Left ventricle myocardium inferior (tissue), 1 donor: ENCODE results near the gene MSX2. TPM values are rescaled to one million over a fixed set of nuclear protein-coding genes. Genes with fewer than 3 reads are reported as not detected.

Source experiments
- DNase-seq: peaks from one replicate; pipeline ENCODE4 v3.0.0-alpha.2; 2020
- H3K27ac ChIP-seq: fragments of 200-600 bp; replicated peaks from 2 replicates; pipeline ENCODE4 v1.8.0; 2021
- H3K27me3 ChIP-seq: fragments of 200-600 bp; 2 replicates; pipeline ENCODE4 v1.8.0; 2021; ENCODE audit warnings: low read depth
- H3K36me3 ChIP-seq: fragments of 200-600 bp; 2 replicates; pipeline ENCODE4 v1.8.0; 2021
- H3K4me1 ChIP-seq: fragments of 200-600 bp; 2 replicates; pipeline ENCODE4 v1.8.0; 2021
- H3K4me3 ChIP-seq: fragments of 200-600 bp; 2 replicates; pipeline ENCODE4 v1.8.0; 2021; ENCODE audit warnings: mild to moderate bottlenecking, moderate library complexity
- H3K9me3 ChIP-seq: fragments of 200-600 bp; replicated peaks from 2 replicates; pipeline ENCODE4 v1.8.0; 2021
- intact Hi-C: fragments of 100-400 bp; cut with micrococcal nuclease; formaldehyde crosslinking; loops from one replicate; pipeline ENCODE4 v1.11.0; 2022
- total RNA-seq: library from RNA; stranded (reverse); fragmentation: NEBNext Ultra II Directional; extraction: Animal tissue kit (Norgen Biotek cat#: 25700); gene quantifications from one replicate; pipeline ENCODE4 v1.2.1, GENCODE V29; 2021
- TF ChIP-seq, protein P1 (sequence below): fragments of 200-600 bp; IDR thresholded peaks from 2 replicates; pipeline ENCODE4 v1.8.0; 2021; ENCODE audit warnings: antibody characterized with exemption, mild to moderate bottlenecking, borderline replicate concordance
- donor health status: DM: no; HTN: yes; CAD: no; lungs with severe emphysema.

MSX2 gene
- total RNA-seq, 1 donor from 2014 or later = 2.3 TPM

DNA sequence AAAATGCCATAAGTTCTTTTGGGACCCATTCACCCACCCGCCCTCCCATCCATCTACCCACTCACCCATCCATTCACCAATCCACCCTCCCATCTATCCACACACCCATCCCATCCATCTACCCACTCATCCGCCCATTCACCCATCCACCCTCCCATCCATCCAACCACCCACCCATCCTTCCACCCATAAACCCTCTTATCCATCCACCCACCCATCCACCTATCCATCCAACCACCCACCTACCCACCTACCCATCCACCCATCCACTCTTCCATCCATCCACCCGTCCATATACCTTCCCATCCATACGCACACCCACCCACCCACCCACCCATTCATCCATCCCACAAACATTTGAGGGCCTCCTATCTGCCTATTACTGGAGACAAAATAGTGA, 43.3 kb downstream of the MSX2 start:
- TF ChIP-seq, protein P1, sequence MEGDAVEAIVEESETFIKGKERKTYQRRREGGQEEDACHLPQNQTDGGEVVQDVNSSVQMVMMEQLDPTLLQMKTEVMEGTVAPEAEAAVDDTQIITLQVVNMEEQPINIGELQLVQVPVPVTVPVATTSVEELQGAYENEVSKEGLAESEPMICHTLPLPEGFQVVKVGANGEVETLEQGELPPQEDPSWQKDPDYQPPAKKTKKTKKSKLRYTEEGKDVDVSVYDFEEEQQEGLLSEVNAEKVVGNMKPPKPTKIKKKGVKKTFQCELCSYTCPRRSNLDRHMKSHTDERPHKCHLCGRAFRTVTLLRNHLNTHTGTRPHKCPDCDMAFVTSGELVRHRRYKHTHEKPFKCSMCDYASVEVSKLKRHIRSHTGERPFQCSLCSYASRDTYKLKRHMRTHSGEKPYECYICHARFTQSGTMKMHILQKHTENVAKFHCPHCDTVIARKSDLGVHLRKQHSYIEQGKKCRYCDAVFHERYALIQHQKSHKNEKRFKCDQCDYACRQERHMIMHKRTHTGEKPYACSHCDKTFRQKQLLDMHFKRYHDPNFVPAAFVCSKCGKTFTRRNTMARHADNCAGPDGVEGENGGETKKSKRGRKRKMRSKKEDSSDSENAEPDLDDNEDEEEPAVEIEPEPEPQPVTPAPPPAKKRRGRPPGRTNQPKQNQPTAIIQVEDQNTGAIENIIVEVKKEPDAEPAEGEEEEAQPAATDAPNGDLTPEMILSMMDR = no peak

DNA sequence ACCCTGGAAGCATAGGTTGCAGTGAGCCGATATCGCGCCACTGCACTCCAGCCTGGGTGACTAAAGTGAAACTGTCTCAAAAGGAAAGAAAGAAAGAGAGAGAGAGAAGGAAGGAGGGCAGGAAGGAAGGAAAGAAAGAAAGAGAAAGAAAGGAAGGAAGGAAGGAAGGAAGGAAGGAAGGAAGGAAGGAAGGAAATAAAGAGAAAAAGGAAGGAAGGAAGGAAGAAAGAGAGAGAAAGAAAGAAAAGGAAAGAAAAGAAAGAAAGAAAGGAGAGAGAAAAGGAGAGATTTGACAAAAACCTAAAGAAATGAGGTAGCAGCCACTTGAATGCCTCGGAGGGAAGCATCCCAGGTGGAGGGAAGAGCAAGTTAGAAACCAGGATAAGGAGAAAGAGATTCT, 44.6 kb downstream of the MSX2 start:
- no peaks in the 10 kb centered on the region for H3K36me3 ChIP-seq
- no peak overlapping the region for H3K27ac ChIP-seq
- H3K4me3 ChIP-seq = no peak overlapping the region
- TF ChIP-seq, protein P1 = no peak
- intact Hi-C loops = no loop called here
- no peak for DNase-seq
- no peaks in the 10 kb centered on the region for H3K4me1 ChIP-seq
- peaks cover 56% of the 10 kb centered on the region for H3K27me3 ChIP-seq
- H3K9me3 ChIP-seq = peaks cover 6% of the 10 kb centered on the region

More for the DNA sequence above, 43.3 kb downstream of the MSX2 start:
- H3K27ac ChIP-seq = no peak overlapping the region
- no peaks in the 10 kb centered on the region for H3K4me1 ChIP-seq
- intact Hi-C loops = no loop called here
- peaks cover 6% of the 10 kb centered on the region for H3K9me3 ChIP-seq
- H3K36me3 ChIP-seq = no peaks in the 10 kb centered on the region
- no peak overlapping the region for H3K4me3 ChIP-seq
- H3K27me3 ChIP-seq = peaks cover 53% of the 10 kb centered on the region
- no peak for DNase-seq

DNA sequence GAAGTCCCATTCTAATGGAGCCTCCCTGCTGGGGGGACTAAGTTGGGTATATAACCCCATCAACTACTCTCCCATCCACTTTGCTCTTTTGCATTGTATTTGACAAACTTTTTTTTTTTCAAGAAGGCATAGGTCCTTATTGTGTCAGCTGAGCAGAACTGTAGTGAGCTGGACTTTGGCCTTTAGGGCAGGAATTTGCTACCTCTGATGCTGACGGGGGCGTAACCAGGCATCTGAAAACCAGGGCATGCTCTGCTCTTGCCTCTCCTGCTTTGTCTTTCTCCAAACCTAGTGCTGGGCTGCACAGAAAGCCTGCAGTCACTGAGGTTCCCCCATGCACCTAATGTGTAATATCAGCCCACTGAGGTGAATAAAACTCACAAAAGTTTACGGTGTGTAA, 49.0 kb downstream of the MSX2 start:
- intact Hi-C loops = no loop called here
- no peaks in the 10 kb centered on the region for H3K36me3 ChIP-seq
- peaks cover 6% of the 10 kb centered on the region for H3K9me3 ChIP-seq
- H3K4me3 ChIP-seq = no peak overlapping the region
- DNase-seq = no peak
- H3K4me1 ChIP-seq = no peaks in the 10 kb centered on the region
- TF ChIP-seq, protein P1 = no peak
- no peak overlapping the region for H3K27ac ChIP-seq
- peaks cover 73% of the 10 kb centered on the region for H3K27me3 ChIP-seq

DNA sequence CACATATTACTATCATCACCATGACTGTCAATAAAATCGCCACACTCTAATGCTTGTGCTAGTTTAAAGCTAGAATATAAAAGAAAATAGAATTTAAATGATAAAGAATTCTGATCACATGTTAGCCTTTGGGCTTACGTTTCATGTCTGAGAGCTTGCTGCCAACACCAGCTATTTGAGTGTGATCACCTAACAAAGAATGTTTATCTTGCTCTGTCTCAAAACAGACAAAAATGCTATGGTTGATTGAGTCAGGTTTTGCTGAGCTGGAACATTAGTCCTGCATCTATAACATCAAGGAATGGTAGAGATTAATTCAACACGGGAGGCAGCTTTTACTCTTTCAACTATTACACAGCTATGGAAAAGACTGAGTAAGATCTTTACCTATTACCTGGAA, 50.7 kb downstream of the MSX2 start:
- Histone ChIP-seq H3K9me3 (peaks cover 6% of the 10 kb centered on the region), H3K4me1 (no peaks in the 10 kb centered on the region), H3K27ac (no peak overlapping the region), H3K36me3 (no peaks in the 10 kb centered on the region), H3K27me3 (peaks cover 70% of the 10 kb centered on the region), H3K4me3 (no peak overlapping the region)
- intact Hi-C loops = no loop called here
- DNase-seq = no peak
- TF ChIP-seq, protein P1 = no peak

DNA sequence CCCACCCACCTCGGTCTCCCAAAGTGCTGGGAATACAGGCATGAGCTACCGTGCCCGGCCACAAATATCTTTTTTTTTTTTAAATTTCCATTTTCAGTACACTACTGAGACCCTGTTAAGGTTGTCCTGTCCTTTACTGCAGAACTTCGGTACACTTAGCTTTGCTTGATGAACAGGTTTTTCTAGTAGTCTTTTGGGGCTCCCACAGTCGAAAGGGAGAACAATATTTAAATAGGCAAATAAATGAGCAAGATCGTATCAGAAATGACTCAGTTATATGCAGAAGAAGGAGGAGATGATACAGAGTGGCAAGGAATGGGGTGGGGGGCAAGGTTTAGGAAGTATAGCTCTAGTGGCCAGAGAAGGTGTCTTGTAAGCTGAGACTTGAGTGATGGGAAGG, 52.7 kb downstream of the MSX2 start:
- no peaks in the 10 kb centered on the region for H3K36me3 ChIP-seq
- no peak overlapping the region for H3K27ac ChIP-seq
- H3K27me3 ChIP-seq = peaks cover 51% of the 10 kb centered on the region
- TF ChIP-seq, protein P1 = no peak
- peaks cover 4% of the 10 kb centered on the region for H3K9me3 ChIP-seq
- no peaks in the 10 kb centered on the region for H3K4me1 ChIP-seq
- intact Hi-C loops = no loop called here
- no peak overlapping the region for H3K4me3 ChIP-seq
- no peak for DNase-seq

DNA sequence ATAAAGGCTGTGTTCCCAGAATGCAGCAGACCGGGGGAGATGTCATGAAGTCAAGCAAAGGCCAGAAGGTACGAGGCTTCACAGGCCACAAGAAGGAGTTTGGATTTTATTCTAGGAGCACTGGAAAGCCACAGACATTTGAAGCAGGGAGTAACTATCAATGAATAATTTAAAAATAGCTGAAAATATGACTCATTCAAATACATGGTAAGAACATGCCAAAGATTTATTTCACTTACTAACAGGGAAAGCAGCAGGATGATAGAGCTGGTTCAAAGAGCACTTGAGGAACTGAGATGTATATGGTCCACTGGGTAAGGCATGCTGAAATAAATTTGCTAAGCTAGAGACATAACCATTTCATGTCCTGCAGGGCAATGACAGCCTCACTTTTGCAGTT, 53.2 kb downstream of the MSX2 start:
- no peak overlapping the region for H3K27ac ChIP-seq
- H3K4me3 ChIP-seq = no peak overlapping the region

More for the DNA sequence above, 53.2 kb downstream of the MSX2 start:
- Histone ChIP-seq H3K9me3 (no peaks in the 10 kb centered on the region), H3K27me3 (peaks cover 46% of the 10 kb centered on the region), H3K4me1 (no peaks in the 10 kb centered on the region), H3K36me3 (no peaks in the 10 kb centered on the region)
- TF ChIP-seq, protein P1 = no peak
- no peak for DNase-seq
- intact Hi-C loops = no loop called here
